H1 (cell line): Measurements from ENCODE around the gene PDE3A.
"Not testable (repeated sequence)": the region's sequence is repeated elsewhere in the genome, so short reads cannot be mapped to it uniquely, and the experiment has no call there.

ENCODE experiments used
- CTCF ChIP-seq, 3 experiments: IDR thresholded peaks; 1 replicate in 2 of 3; 2 replicates in 1 of 3; pipeline versions ENCODE4 v1.5.1 to v1.6.1; 2011; ENCODE audit warnings: low read length in 3 of 3, mild to moderate bottlenecking in 3 of 3, inconsistent platforms in 2 of 3, low read depth in 1 of 3, moderate library complexity in 1 of 3; ENCODE audit not compliant: insufficient read depth in 1 of 3; ENCODE audit errors: control extremely low read depth in 1 of 3
- EZH2 ChIP-seq: fragments of 200-600 bp; sonication (generic); IDR thresholded peaks from 2 replicates; pipeline ENCODE4 v1.7.1; 2012; ENCODE audit warnings: low read depth, mild to moderate bottlenecking, moderate library complexity, low read length, inconsistent platforms; ENCODE audit not compliant: severe bottlenecking
- JUND ChIP-seq: IDR thresholded peaks from 2 replicates; pipeline ENCODE4 v1.6.1; 2011; ENCODE audit warnings: mild to moderate bottlenecking, improper control_type of control experiment, low read length
- MAFK ChIP-seq: IDR thresholded peaks from 2 replicates; pipeline ENCODE4 v1.6.1; 2012; ENCODE audit warnings: low read depth, mild to moderate bottlenecking, improper control_type of control experiment, low read length
- POLR2AphosphoS5 ChIP-seq: IDR thresholded peaks from 2 replicates; pipeline ENCODE4 v1.6.1; 2011; ENCODE audit warnings: low read depth, low read length
- YY1 ChIP-seq: IDR thresholded peaks from 2 replicates; pipeline ENCODE4 v1.6.1; 2011; ENCODE audit warnings: low read depth, mild to moderate bottlenecking, low read length

GRCh38 chr12:20330826-20331505, 37.4 kb upstream of the PDE3A start:
- not testable (repeated sequence) for TF ChIP-seq YY1; CTCF (IDR thresholded peaks at IDR 0.05; ENCODE audit: control extremely low read depth in 1 of 3, insufficient read depth in 1 of 3, low read depth in 1 of 3, low read length in 3 of 3); POLR2AphosphoS5; EZH2; MAFK; JUND
